T-helper 2 cell treated with Interferon-gamma antibody and Interleukin-4, amounts not matched to agents 5 μg/mL and 100 μg/mL, for 36 hours (primary cell): ENCODE measurements around the gene SNX7.

Source experiments
- DNase-seq: peaks from one replicate; pipeline ENCODE4 v3.0.0; 2021; ENCODE audit warnings: low spot score
- H3K27ac Mint-ChIP-seq: one replicate; pipeline ENCODE4 v1.8.0; 2021; ENCODE audit warnings: mild to moderate bottlenecking, mixed read lengths
- H3K27me3 Mint-ChIP-seq: one replicate; pipeline ENCODE4 v1.8.0; 2021; ENCODE audit warnings: low read depth, mixed read lengths
- H3K36me3 Mint-ChIP-seq: one replicate; pipeline ENCODE4 v1.8.0; 2021; ENCODE audit warnings: low read depth, mixed read lengths
- H3K4me1 Mint-ChIP-seq: one replicate; pipeline ENCODE4 v1.8.0; 2021; ENCODE audit warnings: low read depth, mixed read lengths
- H3K4me3 Mint-ChIP-seq: one replicate; pipeline ENCODE4 v1.8.0; 2022; ENCODE audit warnings: mild to moderate bottlenecking, moderate library complexity, mixed read lengths
- H3K9me3 Mint-ChIP-seq: one replicate; pipeline ENCODE4 v1.8.0; 2021; ENCODE audit warnings: mixed read lengths

Gene SNX7

DNA sequence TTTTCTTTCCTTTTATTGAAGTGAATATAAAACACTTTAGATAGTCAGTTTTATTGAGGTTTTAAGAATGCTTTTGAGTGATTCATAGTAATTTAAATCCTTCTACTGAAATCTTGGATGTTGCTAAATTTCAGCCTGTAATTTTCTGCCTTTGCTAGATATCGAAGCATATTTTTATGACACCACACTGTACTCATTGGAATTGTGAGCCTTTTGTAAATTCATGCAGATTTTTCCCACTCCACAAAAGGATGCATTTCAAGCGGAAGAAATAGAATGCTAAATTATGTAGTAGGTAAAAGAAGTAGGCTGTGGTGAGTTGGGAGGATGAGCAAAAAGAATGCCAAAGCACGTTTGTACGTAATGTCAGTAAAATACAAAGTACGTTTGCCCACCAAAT lies 13.8 kb downstream of the SNX7 start:
- Mint-ChIP-seq H3K27ac (no peak overlapping the region), H3K4me1 (no peaks in the 10 kb centered on the region), H3K27me3 (no peaks in the 10 kb centered on the region), H3K9me3 (no peaks in the 10 kb centered on the region), H3K4me3 (no peak overlapping the region), H3K36me3 (no peaks in the 10 kb centered on the region)
- no peak for DNase-seq

GRCh38 chr1:98677288-98677687 lies 15.8 kb downstream of the SNX7 start:
- Mint-ChIP-seq H3K36me3 (no peaks in the 10 kb centered on the region), H3K4me1 (no peaks in the 10 kb centered on the region), H3K9me3 (no peaks in the 10 kb centered on the region), H3K27ac (no peak overlapping the region), H3K4me3 (no peak overlapping the region), H3K27me3 (no peaks in the 10 kb centered on the region)
- no peak for DNase-seq

DNA sequence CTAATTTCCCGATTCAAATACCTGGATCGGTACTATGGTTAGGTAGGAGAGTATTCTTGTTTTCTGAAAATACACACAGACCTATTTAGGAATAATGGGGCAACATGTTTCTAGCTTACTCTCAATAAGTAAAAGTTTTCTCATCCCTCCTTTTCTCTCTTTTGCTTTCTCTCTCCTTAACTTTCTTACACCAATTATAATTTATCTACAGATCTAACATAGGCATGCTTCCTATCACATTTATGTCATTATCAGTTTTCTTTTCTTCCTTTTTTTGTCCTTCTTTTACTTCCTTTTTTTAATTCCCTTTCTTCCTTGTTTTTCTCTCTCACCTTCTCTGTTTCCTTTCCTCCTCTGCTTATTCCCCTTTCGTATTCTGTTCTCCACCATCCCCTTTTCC lies 20.3 kb downstream of the SNX7 start:
- no peaks in the 10 kb centered on the region for H3K4me1 Mint-ChIP-seq
- H3K9me3 Mint-ChIP-seq, result no peaks in the 10 kb centered on the region
- no peak overlapping the region for H3K4me3 Mint-ChIP-seq

DNA sequence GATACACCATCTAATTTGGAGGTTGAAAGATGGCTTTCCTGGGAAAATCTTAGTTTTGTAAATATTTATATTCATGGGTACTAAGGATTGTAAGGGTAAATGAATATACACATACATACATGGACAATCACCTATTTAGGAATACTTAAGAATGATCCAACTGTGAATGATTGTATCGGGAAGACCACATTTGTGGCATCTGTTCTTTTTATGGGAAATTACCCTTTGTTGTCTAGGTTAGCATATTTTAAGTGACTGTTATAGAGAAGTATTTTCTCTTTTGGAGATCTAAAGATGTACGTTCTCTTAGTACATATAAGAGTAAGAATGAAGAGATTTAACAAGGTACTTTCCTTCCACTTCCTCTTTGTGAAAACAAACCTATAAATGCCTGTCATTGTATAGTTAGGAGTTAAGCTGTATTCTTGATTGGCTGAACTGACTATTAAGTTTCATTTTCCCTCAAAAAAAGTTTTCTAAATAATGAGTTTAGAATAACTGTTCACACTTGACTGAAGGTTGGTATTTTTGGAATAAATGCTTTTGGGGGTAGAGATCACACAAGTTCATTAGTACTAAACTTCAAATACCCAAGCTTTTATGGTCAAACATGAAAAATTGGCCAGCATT lies 26.7 kb downstream of the SNX7 start:
- DNase-seq, result no peak
- Mint-ChIP-seq H3K27ac (no peak overlapping the region), H3K27me3 (no peaks in the 10 kb centered on the region), H3K4me3 (no peak overlapping the region), H3K36me3 (no peaks in the 10 kb centered on the region), H3K9me3 (no peaks in the 10 kb centered on the region), H3K4me1 (no peaks in the 10 kb centered on the region)

More for the DNA sequence above, 20.3 kb downstream of the SNX7 start:
- Mint-ChIP-seq H3K27me3 (no peaks in the 10 kb centered on the region), H3K27ac (no peak overlapping the region), H3K36me3 (no peaks in the 10 kb centered on the region)
- DNase-seq, result no peak

GRCh38 chr1:98690576-98690975 lies 29.1 kb downstream of the SNX7 start:
- Mint-ChIP-seq H3K27me3 (no peaks in the 10 kb centered on the region), H3K27ac (no peak overlapping the region), H3K4me3 (no peak overlapping the region), H3K9me3 (no peaks in the 10 kb centered on the region), H3K4me1 (no peaks in the 10 kb centered on the region), H3K36me3 (no peaks in the 10 kb centered on the region)
- no peak for DNase-seq

- Mint-ChIP-seq H3K36me3 (no peaks in the 10 kb centered on the region), H3K9me3 (no peaks in the 10 kb centered on the region), H3K27me3 (no peaks in the 10 kb centered on the region), H3K27ac (no peak overlapping the region), H3K4me1 (no peaks in the 10 kb centered on the region), H3K4me3 (no peak overlapping the region)
- no peak for DNase-seq
Observed at GRCh38 chr1:98692482-98692881, 31.0 kb downstream of the SNX7 start.

DNA sequence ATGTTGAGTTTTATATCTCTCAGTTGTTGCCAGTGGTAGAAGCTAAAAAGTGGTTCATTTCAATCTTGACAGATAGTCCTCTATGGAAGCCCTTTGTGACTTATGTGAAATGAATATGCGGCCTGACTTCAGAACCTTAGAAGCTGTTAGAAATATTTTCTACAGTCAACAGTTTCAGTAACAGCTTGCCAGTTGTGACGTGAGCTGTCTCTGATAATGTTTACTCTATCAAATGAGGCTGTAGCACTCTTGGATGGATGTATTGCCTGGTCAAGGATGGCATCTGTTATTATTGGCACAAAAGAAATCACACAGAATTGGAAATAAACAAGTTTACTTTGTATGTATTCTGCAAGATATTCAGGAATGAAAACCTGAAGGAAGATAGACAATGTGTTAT lies 31.9 kb downstream of the SNX7 start:
- DNase-seq, result no peak
- H3K4me3 Mint-ChIP-seq, result no peak overlapping the region
- H3K9me3 Mint-ChIP-seq, result no peaks in the 10 kb centered on the region
- H3K36me3 Mint-ChIP-seq, result no peaks in the 10 kb centered on the region
- no peak overlapping the region for H3K27ac Mint-ChIP-seq
- H3K4me1 Mint-ChIP-seq, result no peaks in the 10 kb centered on the region
- no peaks in the 10 kb centered on the region for H3K27me3 Mint-ChIP-seq

- no peak overlapping the region for H3K4me3 Mint-ChIP-seq
- no peak overlapping the region for H3K27ac Mint-ChIP-seq
- H3K27me3 Mint-ChIP-seq, result no peaks in the 10 kb centered on the region
Observed at GRCh38 chr1:98696077-98696476, 34.6 kb downstream of the SNX7 start.

DNA sequence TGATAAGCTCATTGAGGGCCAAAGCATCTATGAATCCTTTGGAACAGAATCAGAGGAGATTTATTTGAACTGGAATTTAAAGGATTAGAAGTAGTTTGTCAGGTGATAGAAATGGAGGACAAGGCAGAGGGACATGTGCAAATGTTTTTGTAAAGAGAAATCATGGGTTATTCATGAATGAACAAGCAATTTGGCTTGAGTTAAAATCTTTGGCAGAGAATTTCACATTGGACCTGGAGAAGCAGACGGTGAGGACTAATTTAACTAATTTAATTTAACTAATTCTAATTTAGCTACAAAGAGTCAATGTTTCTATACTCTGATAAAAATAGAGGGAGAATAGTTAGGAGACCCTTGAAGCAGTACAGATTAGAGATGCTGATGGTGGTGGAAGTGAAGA lies 36.3 kb downstream of the SNX7 start:
- no peaks in the 10 kb centered on the region for H3K27me3 Mint-ChIP-seq
- no peak overlapping the region for H3K27ac Mint-ChIP-seq

More at GRCh38 chr1:98696077-98696476, 34.6 kb downstream of the SNX7 start:
- no peaks in the 10 kb centered on the region for H3K4me1 Mint-ChIP-seq
- DNase-seq, result no peak
- H3K9me3 Mint-ChIP-seq, result no peaks in the 10 kb centered on the region
- no peaks in the 10 kb centered on the region for H3K36me3 Mint-ChIP-seq

GRCh38 chr1:98698625-98699024 lies 37.1 kb downstream of the SNX7 start:
- DNase-seq, result no peak
- Mint-ChIP-seq H3K9me3 (no peaks in the 10 kb centered on the region), H3K4me3 (no peak overlapping the region), H3K27ac (no peak overlapping the region), H3K27me3 (no peaks in the 10 kb centered on the region), H3K36me3 (no peaks in the 10 kb centered on the region), H3K4me1 (no peaks in the 10 kb centered on the region)

More for the DNA sequence above, 36.3 kb downstream of the SNX7 start:
- no peaks in the 10 kb centered on the region for H3K4me1 Mint-ChIP-seq
- H3K9me3 Mint-ChIP-seq, result no peaks in the 10 kb centered on the region
- no peak for DNase-seq
- H3K4me3 Mint-ChIP-seq, result no peak overlapping the region
- H3K36me3 Mint-ChIP-seq, result no peaks in the 10 kb centered on the region

DNA sequence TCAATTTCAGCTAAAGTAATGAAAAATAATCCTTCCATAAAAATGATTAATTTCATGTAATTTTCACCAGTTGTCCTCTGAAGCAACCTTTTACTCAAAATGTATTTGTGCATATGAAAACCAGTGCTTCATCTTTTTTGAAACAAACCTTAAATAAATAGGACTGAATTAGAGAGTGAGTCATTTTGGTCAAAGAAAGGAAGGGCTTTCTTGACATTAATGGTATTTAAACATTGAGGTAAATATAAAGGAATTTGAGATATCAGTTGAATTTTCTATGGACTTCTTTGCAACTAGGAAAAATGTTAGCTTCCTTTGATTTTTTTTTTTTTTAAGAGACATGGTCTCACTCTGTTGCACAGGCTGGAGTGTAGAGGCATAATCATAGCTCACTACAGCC lies 38.7 kb downstream of the SNX7 start:
- Mint-ChIP-seq H3K4me1 (no peaks in the 10 kb centered on the region), H3K27ac (no peak overlapping the region), H3K4me3 (no peak overlapping the region), H3K9me3 (no peaks in the 10 kb centered on the region), H3K27me3 (no peaks in the 10 kb centered on the region), H3K36me3 (no peaks in the 10 kb centered on the region)
- no peak for DNase-seq

DNA sequence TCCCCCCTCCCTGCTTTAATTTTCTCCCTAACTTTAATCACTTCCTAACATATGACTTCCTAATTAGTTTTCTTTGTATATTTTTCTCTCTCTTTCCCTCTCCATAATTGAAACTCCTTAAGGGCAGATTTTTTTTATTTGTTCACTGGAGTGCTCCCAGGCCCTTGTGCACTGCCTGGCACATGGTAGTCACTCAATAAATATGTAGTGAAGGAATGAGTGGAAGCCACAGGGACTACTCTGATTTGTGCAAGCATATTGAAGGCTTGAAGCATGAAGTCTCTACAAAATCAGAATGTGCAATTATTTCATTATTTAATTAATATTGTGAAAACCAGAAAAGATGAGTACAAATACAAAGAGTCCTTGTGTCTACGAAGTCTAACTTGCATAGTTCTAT lies 41.5 kb downstream of the SNX7 start:
- no peak overlapping the region for H3K27ac Mint-ChIP-seq
- H3K4me3 Mint-ChIP-seq, result no peak overlapping the region
- no peaks in the 10 kb centered on the region for H3K9me3 Mint-ChIP-seq
- H3K27me3 Mint-ChIP-seq, result no peaks in the 10 kb centered on the region
- H3K4me1 Mint-ChIP-seq, result no peaks in the 10 kb centered on the region
- DNase-seq, result no peak
- H3K36me3 Mint-ChIP-seq, result no peaks in the 10 kb centered on the region

DNA sequence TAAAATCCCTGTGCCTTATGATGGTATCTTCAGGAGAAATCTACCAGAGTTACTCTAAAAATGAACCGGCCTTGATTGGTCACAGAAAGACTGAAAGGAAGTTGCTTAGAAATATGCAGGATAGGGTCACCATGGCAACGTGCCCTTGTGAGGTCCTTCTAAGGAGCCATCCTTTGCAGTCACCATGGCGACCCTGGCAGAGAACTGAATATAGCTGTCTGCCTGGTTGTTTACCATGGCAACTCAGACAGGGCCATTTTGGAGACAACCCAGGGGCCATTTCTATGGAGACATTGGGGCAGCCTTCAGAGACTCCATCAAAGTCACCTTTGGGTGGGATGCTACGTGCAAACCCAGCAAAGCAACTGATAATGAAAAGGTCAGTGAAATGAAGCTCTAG lies 43.0 kb downstream of the SNX7 start:
- Mint-ChIP-seq H3K4me3 (no peak overlapping the region), H3K9me3 (no peaks in the 10 kb centered on the region), H3K36me3 (no peaks in the 10 kb centered on the region), H3K4me1 (no peaks in the 10 kb centered on the region), H3K27me3 (no peaks in the 10 kb centered on the region), H3K27ac (no peak overlapping the region)
- DNase-seq, result no peak

DNA sequence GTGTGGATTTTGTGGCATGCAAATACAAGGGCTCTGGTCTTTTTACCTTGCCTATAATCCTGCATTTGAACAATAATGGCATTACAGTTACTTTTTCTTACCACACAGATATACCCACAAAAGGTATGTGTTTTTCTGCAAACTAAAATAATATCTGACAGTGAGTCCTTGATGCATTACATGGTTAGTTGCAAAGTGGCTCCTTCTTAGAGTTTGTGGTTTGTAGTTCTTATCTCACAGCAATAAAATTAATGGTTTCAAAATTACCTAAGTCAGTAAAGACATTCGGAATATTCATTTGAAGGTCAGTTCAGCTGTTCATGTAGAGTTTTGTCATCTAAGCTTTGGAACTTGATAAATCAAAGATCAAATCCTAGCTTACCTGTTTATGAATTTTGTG lies 43.5 kb downstream of the SNX7 start:
- H3K9me3 Mint-ChIP-seq, result no peaks in the 10 kb centered on the region
- no peak overlapping the region for H3K4me3 Mint-ChIP-seq
- no peaks in the 10 kb centered on the region for H3K27me3 Mint-ChIP-seq
- H3K4me1 Mint-ChIP-seq, result no peaks in the 10 kb centered on the region
- no peak overlapping the region for H3K27ac Mint-ChIP-seq
- H3K36me3 Mint-ChIP-seq, result no peaks in the 10 kb centered on the region
- no peak for DNase-seq

DNA sequence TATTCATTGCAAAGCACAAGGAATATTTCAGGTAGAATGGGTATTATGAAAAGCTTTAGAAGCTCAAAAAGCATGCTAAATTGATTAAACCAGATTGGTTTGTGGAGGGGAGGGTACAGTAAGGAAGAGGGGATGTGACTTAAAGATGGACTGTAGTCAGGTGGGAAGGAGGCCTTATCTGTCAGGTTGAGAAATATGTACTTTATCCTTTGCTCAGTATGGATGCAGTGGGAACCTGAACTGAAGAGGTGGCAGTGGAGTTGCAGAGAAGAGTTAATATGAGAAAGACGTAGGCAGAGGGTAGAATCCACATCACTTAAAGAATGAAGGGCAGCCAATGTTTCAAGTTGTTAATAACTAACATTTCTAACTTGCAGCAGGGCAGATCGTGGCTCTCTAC lies 44.1 kb downstream of the SNX7 start:
- Mint-ChIP-seq H3K27ac (no peak overlapping the region), H3K4me3 (no peak overlapping the region), H3K9me3 (no peaks in the 10 kb centered on the region), H3K36me3 (no peaks in the 10 kb centered on the region), H3K27me3 (no peaks in the 10 kb centered on the region), H3K4me1 (no peaks in the 10 kb centered on the region)
- no peak for DNase-seq
